Measurements from ENCODE around the gene LIPT2. TPM values are rescaled to one million over a fixed set of nuclear protein-coding genes. Genes with fewer than 3 reads are reported as not detected.

The LIPT2 gene
- total and polyA plus RNA-seq, 2 of the 4 experiments (the other 2 are of a cell fraction), result 1.7 to 2.9 TPM

DNA sequence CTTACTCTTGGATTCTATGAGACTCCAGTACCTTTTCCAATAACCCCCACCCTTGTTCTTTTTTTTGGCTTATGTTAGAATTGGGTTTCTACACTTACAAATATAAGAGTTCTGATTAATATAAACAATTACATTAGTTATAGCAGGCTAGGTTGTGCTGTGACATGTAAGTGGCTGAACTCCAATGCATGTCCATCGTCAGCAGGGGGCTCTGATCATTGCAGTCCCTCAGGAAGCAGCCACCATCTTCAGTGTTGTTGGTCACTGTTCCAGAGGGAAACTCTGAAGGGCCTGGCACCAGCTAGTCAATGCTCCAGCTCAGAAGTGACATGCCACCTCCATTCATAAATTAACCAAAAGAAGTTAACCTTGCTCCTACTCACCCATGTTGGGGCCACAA is 5.6 kb downstream of the LIPT2 start:
- Histone ChIP-seq H3K23ac (ENCODE audit: low read depth, low read length) (no peak overlapping the region), H2BK15ac (ENCODE audit: low read depth, low read length) (no peak overlapping the region), H3K4ac (ENCODE audit: low read depth, low read length) (no peak overlapping the region), H3K79me1 (ENCODE audit: low read depth in 1 of 2, low read length in 2 of 2) (no peaks in the 10 kb centered on the region), H3K9me1 (ENCODE audit: insufficient read depth, low read length) (0 out of 2 replicates have a peak, but pooled peaks cover 4% of the 10 kb centered on the region), H2AFZ (replicated peaks; ENCODE audit: low read length, poor library complexity) (no peak overlapping the region), H3K36me3 (ENCODE audit: control insufficient read depth, insufficient read depth, low read length) (no peaks in the 10 kb centered on the region), H2AK9ac (replicated peaks; ENCODE audit: low read depth, low read length, poor library complexity) (no peak overlapping the region), H4K8ac (ENCODE audit: low read depth in 2 of 2, low read length in 2 of 2) (no peak overlapping the region), H3K9ac (ENCODE audit: low read depth, low read length) (no peak overlapping the region), H4K91ac (ENCODE audit: insufficient read depth, low read depth, low read length) (no peak overlapping the region), H4K20me1 (ENCODE audit: insufficient read depth, low read length) (no peaks in the 10 kb centered on the region), H3K4me3 (ENCODE audit: insufficient read depth, low read depth, low read length) (no peak overlapping the region), H3K14ac (replicated peaks; ENCODE audit: low read depth, low read length) (no peak overlapping the region), H3K9me3 (ENCODE audit: control insufficient read depth, insufficient read depth, low read length) (no peaks in the 10 kb centered on the region), H2AK5ac (ENCODE audit: low read depth, low read length) (no peak overlapping the region), H2BK5ac (ENCODE audit: low read depth, low read length, poor library complexity, severe bottlenecking) (no peak overlapping the region), H3K56ac (ENCODE audit: extremely low read depth, insufficient read depth, low read length) (no peak overlapping the region), H2BK20ac (ENCODE audit: low read depth, low read length) (no peak overlapping the region), H3K4me2 (ENCODE audit: low read depth, low read length) (no peak overlapping the region), H3K27me3 (ENCODE audit: control insufficient read depth, insufficient read depth, low read length) (peaks cover 18% of the 10 kb centered on the region), H4K5ac (ENCODE audit: low read depth, low read length) (no peak overlapping the region), H3K18ac (ENCODE audit: low read depth, low read length) (no peak overlapping the region), H3K27ac (ENCODE audit: insufficient read depth, low read length) (no peak overlapping the region), H3K4me1 (ENCODE audit: control insufficient read depth, insufficient read depth, low read length) (no peaks in the 10 kb centered on the region), H2BK120ac (ENCODE audit: low read depth, low read length) (no peak overlapping the region)
- dilution Hi-C loops (cut with HindIII; ENCODE audit: low sequenced_read_pairs, unreplicated experiment) (no loop called here), intact Hi-C loops (cut with micrococcal nuclease) (no loop called here), in situ Hi-C loops (cut with MboI; ENCODE audit: low sequenced_read_pairs) (no loop called here)
- WGBS, 2 experiments (ENCODE audit: extremely low coverage in 2 of 2, insufficient read length in 1 of 2), result no CpG with 5 or more reads among the region's 1 CpG
- POLR2A ChIA-PET (ENCODE audit: unreplicated experiment), result no interaction called here
- no peak for DNase-seq
- no peak for ATAC-seq (ENCODE audit: low read depth)
- no TSS peak for BruUV-seq (replicated peaks)
- TF ChIP-seq RFX5 (IDR thresholded peaks at IDR 0.05; ENCODE audit: low read depth, low read length), result no peak
- no peak for TF ChIP-seq RAD21 (IDR thresholded peaks at IDR 0.05; ENCODE audit: low read length)
- TF ChIP-seq, protein P1, sequence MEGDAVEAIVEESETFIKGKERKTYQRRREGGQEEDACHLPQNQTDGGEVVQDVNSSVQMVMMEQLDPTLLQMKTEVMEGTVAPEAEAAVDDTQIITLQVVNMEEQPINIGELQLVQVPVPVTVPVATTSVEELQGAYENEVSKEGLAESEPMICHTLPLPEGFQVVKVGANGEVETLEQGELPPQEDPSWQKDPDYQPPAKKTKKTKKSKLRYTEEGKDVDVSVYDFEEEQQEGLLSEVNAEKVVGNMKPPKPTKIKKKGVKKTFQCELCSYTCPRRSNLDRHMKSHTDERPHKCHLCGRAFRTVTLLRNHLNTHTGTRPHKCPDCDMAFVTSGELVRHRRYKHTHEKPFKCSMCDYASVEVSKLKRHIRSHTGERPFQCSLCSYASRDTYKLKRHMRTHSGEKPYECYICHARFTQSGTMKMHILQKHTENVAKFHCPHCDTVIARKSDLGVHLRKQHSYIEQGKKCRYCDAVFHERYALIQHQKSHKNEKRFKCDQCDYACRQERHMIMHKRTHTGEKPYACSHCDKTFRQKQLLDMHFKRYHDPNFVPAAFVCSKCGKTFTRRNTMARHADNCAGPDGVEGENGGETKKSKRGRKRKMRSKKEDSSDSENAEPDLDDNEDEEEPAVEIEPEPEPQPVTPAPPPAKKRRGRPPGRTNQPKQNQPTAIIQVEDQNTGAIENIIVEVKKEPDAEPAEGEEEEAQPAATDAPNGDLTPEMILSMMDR (conservative IDR thresholded peaks at IDR 0.05; ENCODE audit: low read depth, low read length), result 0 out of 2 replicates have a peak, but pooled peaks have one; percentile 14
- TF ChIP-seq, protein P2, sequence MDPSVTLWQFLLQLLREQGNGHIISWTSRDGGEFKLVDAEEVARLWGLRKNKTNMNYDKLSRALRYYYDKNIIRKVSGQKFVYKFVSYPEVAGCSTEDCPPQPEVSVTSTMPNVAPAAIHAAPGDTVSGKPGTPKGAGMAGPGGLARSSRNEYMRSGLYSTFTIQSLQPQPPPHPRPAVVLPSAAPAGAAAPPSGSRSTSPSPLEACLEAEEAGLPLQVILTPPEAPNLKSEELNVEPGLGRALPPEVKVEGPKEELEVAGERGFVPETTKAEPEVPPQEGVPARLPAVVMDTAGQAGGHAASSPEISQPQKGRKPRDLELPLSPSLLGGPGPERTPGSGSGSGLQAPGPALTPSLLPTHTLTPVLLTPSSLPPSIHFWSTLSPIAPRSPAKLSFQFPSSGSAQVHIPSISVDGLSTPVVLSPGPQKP (IDR thresholded peaks at IDR 0.05; ENCODE audit: borderline replicate concordance, low read depth, low read length), result no peak
- TF ChIP-seq NFE2L2 (IDR thresholded peaks at IDR 0.05; ENCODE audit: low read depth, low read length), result no peak
- no peak for TF ChIP-seq BHLHE40 (IDR thresholded peaks at IDR 0.05; ENCODE audit: low read depth, low read length)
- no peak for TF ChIP-seq MXI1 (IDR thresholded peaks at IDR 0.05; ENCODE audit: borderline replicate concordance, low read depth, low read length)
- TF ChIP-seq SMC3 (IDR thresholded peaks at IDR 0.05; ENCODE audit: low read depth, low read length), result 0 out of 2 replicates have a peak, but pooled peaks have one; percentile 20
- no peak for TF ChIP-seq MAZ (IDR thresholded peaks at IDR 0.05; ENCODE audit: borderline replicate concordance, low read depth, low read length)
- no peak for TF ChIP-seq FOS (IDR thresholded peaks at IDR 0.05; ENCODE audit: low read depth, low read length)
- CTCF ChIA-PET, result interaction anchor here (0.5 kb wide), 1 partner anchor 34 kb away, joined by 3 read pairs; no protein-coding TSS in a partner anchor

Data from IMR-90 (cell line).